GM18867 (cell line): ENCODE measurements around the gene EPHA8.

Experiments
- ATAC-seq: cut with Tn5 transposase; IDR thresholded peaks from one replicate; pipeline ENCODE4 v1.9.1; 2021; ENCODE audit warnings: mild to moderate bottlenecking, moderate library complexity; ENCODE audit not compliant: unreplicated experiment

The EPHA8 gene

GRCh38 chr1:22638476-22639234 lies 75.4 kb downstream of the EPHA8 start:
- ATAC-seq, result no peak

- no peak for ATAC-seq
Observed at GRCh38 chr1:22639286-22639685, 76.0 kb downstream of the EPHA8 start.

GRCh38 chr1:22641247-22641646 lies 78.0 kb downstream of the EPHA8 start:
- no peak for ATAC-seq

- no peak for ATAC-seq
Observed at GRCh38 chr1:22641906-22642636, 78.8 kb downstream of the EPHA8 start.

- no peak for ATAC-seq
Observed at GRCh38 chr1:22643381-22643780, 80.1 kb downstream of the EPHA8 start, which contains the start of gene C1QC. TSS of gene C1QC (plus strand) at chr1:22643633. CDS start at chr1:22644024, 391 bp downstream.

- no peak for ATAC-seq
Observed at GRCh38 chr1:22643928-22644327, 80.6 kb downstream of the EPHA8 start.

GRCh38 chr1:22645931-22646330 lies 82.6 kb downstream of the EPHA8 start:
- ATAC-seq, result no peak

- no peak for ATAC-seq
Observed at GRCh38 chr1:22646384-22646783, 83.1 kb downstream of the EPHA8 start.

- no peak for ATAC-seq
Observed at GRCh38 chr1:22650089-22650693, 86.9 kb downstream of the EPHA8 start.

- no peak for ATAC-seq
Observed at GRCh38 chr1:22651941-22652856, 88.9 kb downstream of the EPHA8 start.

- no peak for ATAC-seq
Observed at GRCh38 chr1:22652881-22653316, 89.6 kb downstream of the EPHA8 start, which contains the start of gene C1QB. TSS of gene C1QB (plus strand) at chr1:22653236. CDS start at chr1:22659463, 6,227 bp downstream.
